SIG-M5 treated with dmso at 0.1 percent for 504 hours (cell line): ENCODE measurements around the gene BHLHA15.
A peak's percentile ranks its signal among the peaks of the same experiment; 100 is the strongest.

Source experiments
- DNase-seq: peaks from one replicate; lab custom pipeline; 2025; ENCODE audit not compliant: unreplicated experiment; lab: John Stamatoyannopoulos, UW

The BHLHA15 gene

DNA sequence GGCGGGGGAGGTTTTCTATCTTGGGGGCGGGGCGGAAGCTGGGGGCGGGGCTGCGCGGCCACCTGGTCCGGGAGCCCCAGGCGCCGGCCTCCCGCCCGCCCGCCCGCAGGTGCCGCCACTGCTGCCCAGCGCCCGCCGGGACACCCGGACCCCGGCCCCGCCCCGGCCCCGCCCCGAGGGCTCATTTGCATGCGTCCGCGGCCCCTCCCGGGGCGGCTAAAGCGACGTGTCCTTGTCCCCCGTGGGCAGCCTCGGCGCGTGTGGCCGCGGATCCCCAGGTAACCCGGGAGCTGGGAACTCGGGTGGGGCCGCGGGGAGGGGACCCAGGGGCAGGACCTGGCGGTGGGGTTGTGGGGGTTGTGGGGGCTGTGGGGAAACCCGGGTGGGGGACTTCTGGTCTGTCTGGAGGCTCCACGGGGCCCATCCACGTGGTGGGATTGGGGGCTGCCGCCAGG, at the start of gene BHLHA15:
TSS of gene BHLHA15 (plus strand) at position 219 of the 455 bp plus-strand sequence. CDS start 871 bp downstream, outside the sequence.
- DNase-seq, result no peak

DNA sequence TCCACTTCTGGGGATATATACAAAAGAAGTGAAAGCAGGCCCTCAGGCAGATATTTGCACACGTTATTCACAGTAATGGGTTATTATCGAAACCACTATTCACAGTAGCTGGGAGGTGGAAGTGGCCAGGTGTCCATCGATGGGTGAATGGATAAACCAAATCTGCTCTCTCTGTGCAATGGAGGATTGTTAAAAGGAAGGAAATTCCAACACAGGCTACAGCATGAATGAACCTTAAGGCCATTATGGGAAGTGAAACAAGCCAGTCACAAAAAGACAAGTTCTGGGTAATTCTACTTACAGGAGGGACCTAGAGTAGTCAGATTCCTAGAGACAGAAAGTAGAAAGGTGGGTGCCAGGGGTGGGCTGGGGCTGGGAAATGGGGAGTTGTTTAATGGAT, 48.5 kb upstream of the BHLHA15 start:
- peak; percentile 56 for DNase-seq

DNA sequence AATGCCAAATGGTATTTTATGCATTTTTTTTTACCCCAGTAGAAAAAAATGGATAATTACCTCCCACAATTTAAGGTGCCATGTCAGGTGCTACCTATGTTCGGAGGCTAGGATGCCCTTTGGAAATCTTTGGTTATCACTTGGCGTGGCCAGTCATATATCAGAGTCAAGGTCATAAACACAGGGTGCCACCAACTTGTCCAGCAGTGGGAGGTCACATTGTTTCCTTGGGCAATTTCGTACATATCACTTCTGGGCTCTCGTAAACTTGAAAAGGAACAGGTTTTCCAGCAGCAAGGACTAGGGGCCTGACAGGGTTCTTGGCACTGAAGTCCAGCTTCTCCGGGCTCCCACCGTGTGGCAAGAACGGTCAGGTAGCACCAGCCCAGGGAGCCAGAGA, 48.0 kb upstream of the BHLHA15 start:
- no peak for DNase-seq

DNA sequence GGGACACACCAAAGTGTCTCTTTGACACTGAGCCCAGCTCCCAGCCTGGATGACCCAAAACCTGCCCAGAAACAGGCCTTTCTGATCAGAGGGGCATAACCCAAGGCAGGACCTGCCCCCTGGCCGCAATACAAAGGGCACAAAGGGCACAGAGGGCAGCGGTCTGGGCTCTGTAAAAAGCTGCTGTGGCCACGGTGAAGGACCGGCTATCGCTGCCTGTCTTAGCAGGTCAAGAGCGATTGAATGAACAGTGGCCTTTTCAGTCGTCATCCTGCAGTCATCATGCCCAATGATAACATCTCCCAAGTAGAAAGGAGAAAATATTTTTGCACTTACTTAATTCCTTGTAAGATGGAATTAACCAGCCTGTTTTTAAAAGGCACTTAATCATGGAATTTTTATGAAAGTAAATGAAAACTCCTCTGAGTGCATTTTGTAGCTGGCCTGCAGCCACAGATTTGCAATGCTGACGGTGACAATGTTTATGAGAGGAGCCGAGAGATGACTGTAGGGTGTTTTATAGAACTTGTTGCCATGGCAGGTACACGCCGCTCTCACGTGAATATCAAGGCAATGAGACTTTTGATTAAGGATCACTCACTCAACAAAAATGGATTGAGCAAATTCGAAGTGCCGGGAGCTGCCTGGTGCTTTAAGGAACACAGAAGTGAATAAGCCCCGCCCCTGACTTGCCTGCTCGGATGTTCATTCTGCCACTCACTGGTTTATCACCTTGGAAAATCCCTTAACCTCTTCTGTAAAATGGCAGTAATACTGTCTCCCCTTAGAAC, 47.3 kb upstream of the BHLHA15 start:
- DNase-seq, result no peak

DNA sequence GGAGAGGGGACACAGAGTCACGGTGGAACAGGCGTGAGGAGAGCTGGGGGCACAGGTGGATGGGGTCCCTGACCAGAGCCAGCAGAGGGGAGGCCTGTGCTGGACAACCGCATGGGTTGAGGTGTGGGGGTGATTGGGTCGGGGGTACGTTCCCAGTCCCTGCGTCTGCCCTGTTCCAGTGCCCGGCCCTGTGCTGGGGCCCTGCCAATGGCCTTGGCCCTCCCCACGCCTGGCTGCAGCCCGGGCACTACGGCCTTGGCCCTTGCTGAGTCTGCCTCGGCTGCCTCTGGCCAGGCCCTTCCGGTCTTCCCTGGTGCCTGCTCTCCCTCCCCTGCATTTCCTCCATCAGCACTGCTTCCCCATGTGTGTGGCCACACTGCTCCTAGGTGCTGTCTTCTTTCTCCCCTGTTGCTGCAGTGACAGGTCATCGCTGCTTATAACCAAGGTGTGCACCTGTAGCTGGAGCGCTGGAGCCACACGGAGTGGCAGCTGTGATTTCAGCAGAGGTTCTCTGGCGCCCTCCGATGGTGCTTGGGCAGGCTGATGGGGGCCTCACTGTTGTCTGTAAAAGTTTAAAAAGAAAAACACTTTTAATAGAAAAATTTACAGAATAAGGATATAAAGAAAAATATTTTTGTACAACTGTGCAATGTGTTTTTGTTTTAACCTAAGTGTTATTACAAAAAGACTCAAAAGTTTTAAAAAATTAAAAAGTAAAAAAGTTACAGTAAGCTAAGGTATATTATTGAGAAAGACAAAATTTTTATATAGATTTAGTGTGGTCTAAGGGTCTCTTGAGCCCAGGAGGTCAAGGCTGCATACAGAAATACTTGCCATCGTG, 45.2 kb upstream of the BHLHA15 start:
- DNase-seq, result peak; percentile 9

DNA sequence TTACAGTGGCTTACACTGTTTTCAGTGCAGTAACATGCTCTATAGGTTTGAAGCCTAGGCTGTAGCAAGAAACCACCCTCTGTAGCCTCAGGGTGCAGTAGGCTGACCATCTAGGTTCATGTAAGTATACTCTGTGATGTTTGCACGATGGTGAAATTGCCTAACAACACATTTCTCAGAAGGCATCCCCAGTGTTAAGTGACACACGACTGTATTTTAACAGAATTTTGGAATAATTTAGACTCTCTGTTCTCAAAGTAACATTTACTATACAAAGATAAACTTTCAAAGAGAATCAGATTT, 44.6 kb upstream of the BHLHA15 start:
- no peak for DNase-seq

DNA sequence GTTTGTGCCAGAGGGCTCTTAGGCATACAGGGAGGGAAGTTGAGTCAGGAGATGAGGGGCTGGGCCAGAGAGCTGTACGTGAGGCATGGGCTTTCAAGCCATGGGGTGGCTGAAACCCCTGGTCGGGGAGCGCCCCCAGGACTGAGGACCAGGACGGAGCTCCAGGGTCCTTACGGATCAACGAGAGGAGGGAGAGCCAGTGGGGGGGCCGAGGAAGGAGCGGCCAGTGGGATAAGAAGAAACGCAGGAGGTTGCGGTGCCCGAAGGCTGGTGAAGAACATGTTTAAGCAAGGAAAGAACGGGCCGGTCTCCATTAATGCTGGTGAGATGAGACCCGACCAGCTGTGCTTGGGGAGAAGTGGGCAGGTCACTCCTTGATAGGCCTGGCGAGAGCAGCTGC, 43.6 kb upstream of the BHLHA15 start:
- DNase-seq, result no peak

DNA sequence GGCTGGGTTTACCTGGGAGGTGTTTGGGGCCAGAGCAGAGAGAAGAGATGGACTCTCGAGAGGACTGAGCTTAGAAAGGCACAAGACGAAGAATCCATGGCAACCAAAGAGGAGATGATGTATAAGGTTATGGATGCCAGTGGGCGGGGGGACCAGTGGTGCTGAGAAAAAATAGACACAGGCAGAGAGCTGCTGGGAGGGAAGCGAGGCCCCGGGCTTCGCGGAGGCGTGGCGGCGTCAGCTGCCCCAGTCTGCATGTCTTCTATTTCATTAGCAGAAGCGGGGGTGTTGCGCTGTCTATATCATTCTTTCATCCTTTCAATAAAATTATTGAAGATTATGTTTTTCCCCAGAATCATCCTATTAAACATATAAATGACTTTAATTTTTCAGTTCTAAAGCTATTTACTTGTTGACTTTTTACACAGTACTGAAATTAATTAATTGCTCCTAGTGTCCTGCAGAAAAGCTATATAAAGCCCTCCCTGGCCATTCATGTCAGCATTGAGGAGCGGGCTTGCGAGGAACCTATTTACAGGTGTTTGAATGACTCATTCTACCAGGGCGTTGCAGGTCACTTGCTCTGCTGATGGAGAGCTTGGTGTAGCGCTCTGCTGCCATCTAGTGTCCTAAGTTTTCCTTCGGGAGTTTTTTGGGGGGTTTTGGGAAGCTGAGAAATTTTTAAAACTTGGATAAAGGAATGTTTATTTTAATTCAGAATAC, 42.9 kb upstream of the BHLHA15 start:
- DNase-seq, result peak; percentile 40

DNA sequence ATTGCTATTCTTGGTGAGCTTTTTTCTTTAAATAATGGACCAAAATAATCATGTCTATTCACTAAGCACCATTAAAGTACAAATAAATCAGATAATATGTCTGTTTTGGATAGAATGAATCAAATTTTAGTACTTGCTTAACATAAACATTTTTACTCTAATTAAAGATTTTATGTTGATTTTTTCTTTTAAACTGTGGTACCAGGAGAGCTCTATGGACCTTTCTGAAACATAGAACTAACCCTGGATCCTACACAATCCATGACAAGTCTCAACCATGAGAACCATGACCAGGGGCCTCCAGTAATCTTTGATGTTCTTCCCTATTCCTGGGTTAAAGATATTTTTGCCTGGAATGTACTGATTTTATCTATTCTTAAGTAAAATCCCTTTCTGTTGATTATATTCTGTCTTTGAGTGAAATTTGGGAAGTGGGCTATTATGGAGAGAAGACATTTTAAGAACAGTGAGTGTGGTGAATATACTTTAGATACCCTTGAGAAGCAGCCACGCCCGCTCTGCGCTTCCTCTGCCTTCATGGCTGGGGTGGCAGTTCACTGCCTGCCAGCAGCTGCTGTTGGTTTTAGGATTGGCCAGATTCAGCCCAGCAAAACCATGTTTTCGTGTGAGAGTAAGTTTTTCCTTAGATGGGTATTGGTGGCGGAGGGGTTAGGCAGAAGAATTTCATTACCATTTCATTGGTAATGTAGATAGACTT, 42.2 kb upstream of the BHLHA15 start:
- DNase-seq, result no peak

DNA sequence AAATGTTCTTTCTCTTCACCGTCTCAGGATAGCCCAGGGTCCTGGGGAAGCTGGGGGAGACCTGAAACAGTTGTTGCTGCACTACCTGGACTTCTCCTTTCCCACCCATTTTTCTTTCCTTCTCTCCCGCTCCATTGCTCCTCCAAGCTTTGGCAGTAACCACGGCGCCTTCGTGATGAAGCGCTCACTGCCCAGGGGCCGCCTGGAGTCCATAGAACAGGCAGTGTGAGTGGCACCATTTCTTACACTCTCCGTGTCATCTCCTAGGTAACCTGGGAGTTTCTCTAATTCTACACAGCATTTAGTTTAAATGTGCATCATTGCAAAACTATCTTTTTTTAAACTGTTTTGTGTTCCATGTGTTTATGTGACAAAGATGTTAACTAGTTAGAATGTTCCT, 40.3 kb upstream of the BHLHA15 start:
- no peak for DNase-seq

DNA sequence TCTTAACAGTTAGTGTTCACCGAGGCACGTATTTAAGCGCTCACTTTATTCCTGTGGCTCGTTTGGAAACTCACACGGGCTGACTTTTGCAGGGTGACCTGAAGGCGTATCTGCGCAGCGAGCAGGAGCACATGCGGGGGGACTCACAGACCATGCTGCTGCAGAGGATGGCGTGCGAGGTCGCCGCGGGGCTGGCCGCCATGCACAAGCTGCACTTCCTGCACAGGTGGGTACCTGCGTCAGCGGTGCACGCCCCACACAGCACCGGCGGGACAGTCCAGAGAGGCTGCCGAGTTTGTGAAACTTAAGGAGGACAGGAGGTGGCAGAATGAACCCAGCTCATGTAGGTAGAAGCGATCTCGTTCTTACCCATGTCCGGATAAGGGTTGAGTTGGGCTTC, 39.8 kb upstream of the BHLHA15 start:
- no peak for DNase-seq

DNA sequence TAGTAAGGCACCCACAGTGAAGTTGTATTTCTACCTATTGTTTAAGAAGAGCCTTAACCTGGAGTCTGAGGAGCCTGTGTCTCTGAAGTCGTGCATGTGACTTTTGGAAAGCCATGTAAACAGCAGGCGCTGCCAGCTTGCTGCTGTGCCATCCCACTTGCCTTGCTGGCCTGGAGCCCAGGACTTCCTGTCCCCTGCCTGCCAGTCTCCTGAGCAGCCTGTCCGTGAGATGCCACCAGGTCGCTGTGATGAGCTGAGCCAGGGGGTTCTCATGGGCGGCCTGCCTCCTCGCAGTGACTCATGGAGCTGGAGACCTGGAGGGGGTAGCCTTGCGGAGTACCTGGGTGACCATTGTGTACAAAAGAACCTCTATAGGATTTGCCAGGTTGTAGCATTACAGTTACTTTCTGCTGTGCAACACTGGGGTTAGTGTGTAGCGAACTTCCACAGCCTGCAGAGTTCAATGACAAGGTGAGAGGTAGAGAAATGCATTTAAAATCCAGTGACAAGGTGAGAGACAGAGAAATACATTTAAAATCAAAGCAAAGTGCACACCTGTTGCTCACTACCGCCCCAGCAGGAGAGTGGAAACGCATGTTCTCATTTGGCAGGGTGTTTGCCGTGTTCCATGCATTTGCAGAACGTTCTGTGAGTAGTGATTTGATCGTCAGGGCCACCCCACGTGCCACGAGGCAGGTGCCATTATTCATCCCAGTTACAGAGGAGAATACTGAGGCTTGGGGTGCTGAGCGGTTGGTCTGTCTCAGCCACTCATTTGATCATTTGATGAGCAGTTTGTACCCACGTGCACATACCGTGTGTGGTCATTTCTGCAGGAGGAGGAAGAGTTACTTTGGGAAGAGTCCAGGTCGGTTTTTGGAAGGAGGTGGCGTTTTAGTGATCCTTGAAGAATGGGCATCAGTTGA, 36.6 kb upstream of the BHLHA15 start:
- no peak for DNase-seq

DNA sequence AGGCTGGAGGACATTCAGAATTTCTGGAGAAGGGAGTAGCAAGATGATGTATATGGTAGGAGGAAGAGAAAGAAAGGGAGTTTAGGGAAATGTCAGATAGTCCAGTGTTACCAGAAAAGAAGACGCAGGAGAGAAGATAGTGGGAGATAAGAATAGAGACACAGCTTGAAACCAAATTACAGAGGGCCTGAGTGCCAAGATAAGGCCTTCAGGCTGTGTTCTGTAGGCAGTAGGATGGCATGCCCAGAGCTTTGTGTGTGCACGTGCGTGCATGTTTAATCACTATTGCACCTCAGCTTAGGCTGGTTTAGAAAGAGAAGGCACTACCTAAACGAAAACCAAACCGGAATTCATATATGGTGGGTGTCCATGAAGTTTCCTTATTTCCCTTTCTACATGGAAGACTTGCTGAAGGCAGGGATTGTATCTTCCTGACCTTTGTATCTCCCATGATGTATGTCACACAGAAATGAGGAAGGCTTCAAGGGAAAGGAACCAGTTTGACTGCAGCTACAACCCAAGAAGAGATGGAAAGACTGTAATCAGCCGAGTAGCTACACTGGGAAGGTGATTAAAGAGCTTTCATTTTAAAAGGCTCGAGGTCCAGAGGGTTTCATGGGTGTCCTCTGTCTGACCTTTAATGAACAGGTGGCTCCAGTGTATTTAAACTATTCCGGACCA, 35.8 kb upstream of the BHLHA15 start:
- DNase-seq, result no peak

DNA sequence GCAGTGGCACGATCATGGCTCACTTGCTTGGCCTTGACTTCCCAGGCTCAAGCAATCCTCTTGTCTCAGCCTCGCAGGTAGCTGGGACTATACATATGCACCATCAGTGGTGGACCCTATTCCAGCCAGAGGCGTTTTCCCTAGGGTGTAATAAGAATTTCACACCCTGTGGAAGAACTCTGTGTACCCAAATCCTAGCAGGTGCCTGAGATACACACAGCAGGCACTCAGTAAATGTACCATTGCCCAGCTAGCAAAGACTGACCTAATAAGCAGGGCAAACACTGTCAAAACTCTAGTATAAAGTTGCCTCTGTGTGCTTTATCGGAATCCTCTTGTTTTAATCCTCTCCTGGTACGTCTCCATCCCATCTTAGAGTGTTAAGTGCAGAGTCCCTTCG, 33.7 kb upstream of the BHLHA15 start:
- DNase-seq, result no peak

DNA sequence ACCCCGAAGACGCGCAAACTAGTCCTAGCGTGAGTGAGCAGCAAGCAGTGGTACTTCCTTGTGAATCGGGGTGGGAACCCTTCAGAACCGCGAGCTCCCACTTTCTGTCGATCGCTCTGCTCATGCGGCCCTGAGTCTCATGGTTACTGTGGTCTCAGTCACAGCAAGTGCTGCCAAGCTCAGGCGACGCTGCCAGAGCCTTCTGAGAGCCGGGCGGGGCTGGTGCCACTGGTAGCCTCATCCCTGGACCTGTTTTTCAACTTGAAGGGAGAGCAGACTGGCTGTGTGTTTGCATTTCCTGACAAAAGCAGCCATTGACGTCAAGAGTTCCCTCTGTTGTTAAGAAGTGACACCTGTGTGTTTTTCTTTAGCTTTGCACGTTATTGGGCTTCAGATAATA, 32.9 kb upstream of the BHLHA15 start:
- DNase-seq, result peak; percentile 37

DNA sequence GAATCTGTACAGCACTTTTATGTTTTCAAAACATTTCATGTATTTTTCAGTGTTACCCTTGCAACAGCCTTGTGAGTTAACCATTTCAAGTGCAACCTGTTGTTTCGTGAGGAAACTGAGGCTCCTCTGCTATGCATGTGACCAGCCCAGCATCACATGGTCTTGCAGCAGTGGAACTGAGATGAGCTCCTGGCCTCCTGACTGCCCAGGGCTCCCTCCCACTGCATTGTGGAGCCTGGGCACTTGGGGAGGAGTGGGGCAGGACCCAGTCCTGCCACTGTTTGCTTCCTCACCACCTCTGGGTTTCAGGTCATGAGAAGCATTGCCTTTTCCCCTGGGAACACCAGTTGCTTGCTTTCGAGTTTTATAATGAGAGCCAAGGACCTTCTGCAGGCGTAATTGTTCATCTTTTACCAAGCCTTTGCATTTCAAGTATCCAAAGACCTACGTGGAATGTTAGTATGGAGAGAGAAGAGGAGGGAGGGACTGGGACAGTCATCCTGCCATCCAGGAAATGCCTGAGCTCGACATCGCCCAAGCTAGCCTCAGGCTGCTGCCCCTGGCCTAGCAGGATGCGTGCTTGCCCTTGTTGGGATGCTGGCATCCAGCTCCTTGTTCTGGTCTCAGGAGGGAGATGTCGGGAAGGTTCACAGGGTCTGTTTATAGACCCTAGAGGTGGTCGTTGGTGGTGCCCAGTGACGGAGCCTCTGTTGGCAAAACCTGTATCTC, 32.3 kb upstream of the BHLHA15 start:
- DNase-seq, result no peak

DNA sequence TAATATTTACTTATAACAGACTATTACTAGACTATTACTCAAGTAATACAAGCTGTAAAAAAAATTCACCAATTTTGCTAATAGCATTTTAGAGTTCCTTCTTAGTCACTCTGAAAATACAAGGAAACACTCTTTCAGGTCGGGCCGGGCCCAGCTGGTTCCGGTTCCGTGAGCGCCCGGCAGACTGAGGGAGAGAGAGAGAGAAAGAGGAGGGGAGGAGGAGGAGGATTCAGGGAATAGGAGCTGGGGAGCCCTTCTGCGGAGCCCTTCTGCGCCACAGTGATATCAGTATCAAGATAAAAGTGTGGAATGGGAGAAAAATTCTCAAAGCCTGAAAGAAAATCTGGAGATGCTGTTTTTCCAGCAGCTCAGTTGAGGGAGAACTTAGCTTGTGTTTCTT, 30.5 kb upstream of the BHLHA15 start:
- no peak for DNase-seq

DNA sequence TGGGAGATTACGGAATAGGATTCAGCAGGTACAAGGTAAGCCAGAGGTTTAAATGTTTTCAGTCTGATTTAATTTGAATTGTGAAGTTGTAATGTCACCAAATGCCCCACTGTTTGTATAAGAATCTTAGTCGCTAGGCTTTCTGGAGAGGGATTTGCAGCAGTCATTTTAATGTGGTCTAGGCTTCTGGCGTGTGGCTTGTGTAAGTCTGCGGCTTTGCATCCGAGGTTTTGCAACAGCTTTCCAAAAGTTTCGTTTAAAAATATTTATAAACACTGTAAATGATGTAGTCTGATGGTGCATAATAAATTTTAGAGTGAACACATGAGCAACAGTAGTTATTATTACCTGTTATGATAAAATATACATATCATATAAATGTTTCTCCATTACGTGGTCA, 26.1 kb upstream of the BHLHA15 start:
- DNase-seq, result peak; percentile 85
